Measurements from ENCODE around the gene TMEM204.

GRCh38 chr16:1553946-1554825 lies 20.7 kb downstream of the TMEM204 start:
- TF ChIP-seq CTCF (IDR thresholded peaks at IDR 0.05), result no peak
- TF ChIP-seq POLR2A (IDR thresholded peaks at IDR 0.05), result no peak

Data from thyroid gland (tissue), 4 donors.